OCI-LY3 (cell line): Measurements from ENCODE around the gene JAKMIP2.
"Not testable (repeated sequence)": the region's sequence is repeated elsewhere in the genome, so short reads cannot be mapped to it uniquely, and the experiment has no call there.

Source experiments
- H2AFZ ChIP-seq: fragments of 200-600, 300-600 bp; shearing (Covaris generic); 2 replicates; pipeline ENCODE4 v1.6.0; 2014; ENCODE audit warnings: antibody characterized with exemption, low read depth, low read length
- H3K27ac ChIP-seq: fragments of 200-600, 300-600 bp; sonication (generic); 2 replicates; pipeline ENCODE4 v1.5.1; 2014; ENCODE audit warnings: mild to moderate bottlenecking, low read length, moderate library complexity, mixed read lengths
- H3K27me3 ChIP-seq: fragments of 200-600, 300-600 bp; sonication (generic); 2 replicates; pipeline ENCODE4 v1.6.1; 2014; ENCODE audit warnings: low read depth, low read length, mixed read lengths
- H3K36me3 ChIP-seq: fragments of 200-600, 300-600 bp; sonication (generic); replicated peaks from 2 replicates; pipeline ENCODE3; 2014; ENCODE audit warnings: low read depth, low read length, mixed read lengths
- H3K4me1 ChIP-seq: fragments of 300-600, 200-600 bp; sonication (generic); 2 replicates; pipeline ENCODE4 v1.6.1; 2014; ENCODE audit warnings: low read length, mixed read lengths
- H3K4me2 ChIP-seq: fragments of 200-600, 300-600 bp; sonication (generic); 2 replicates; pipeline ENCODE4 v1.6.1; 2014; ENCODE audit warnings: low read length, mixed read lengths
- H3K4me3 ChIP-seq: fragments of 300-600, 200-600 bp; sonication (generic); 2 replicates; pipeline ENCODE4 v1.5.1; 2014; ENCODE audit warnings: antibody characterized with exemption, mild to moderate bottlenecking, low read length, moderate library complexity
- H3K79me2 ChIP-seq: fragments of 300-600, 200-600 bp; shearing (Covaris generic); 2 replicates; pipeline ENCODE4 v1.6.1; 2014; ENCODE audit warnings: mild to moderate bottlenecking, low read length, mixed read lengths
- H3K9ac ChIP-seq: fragments of 300-600, 200-600 bp; shearing (Covaris generic); 2 replicates; pipeline ENCODE4 v1.6.0; 2014; ENCODE audit warnings: mild to moderate bottlenecking, low read length, moderate library complexity
- H3K9me3 ChIP-seq: fragments of 200-600, 300-600 bp; shearing (Covaris generic); 2 replicates; pipeline ENCODE4 v1.6.1; 2014; ENCODE audit warnings: low read length, mixed read lengths; ENCODE audit not compliant: insufficient read depth
- H4K20me1 ChIP-seq: fragments of 200-600, 300-600 bp; sonication (generic); 2 replicates; pipeline ENCODE4 v1.6.1; 2016; ENCODE audit warnings: low read length, mixed read lengths; ENCODE audit not compliant: insufficient read depth
- CTCF ChIP-seq: fragments of 200-600, 300-600 bp; sonication (generic); IDR thresholded peaks from 2 replicates; pipeline ENCODE4 v1.5.1; 2014; ENCODE audit warnings: antibody characterized with exemption, low read length, low read depth
- EZH2phosphoT487 ChIP-seq: fragments of 200-600 bp; shearing (Covaris generic); IDR thresholded peaks from 2 replicates; pipeline ENCODE4 v1.6.1; 2018; ENCODE audit warnings: antibody characterized with exemption, mixed run types, low read depth

The JAKMIP2 gene

GRCh38 chr5:147826361-147826760 lies 43.8 kb upstream of the JAKMIP2 start:
- Histone ChIP-seq H3K79me2 (no peaks in the 10 kb centered on the region), H4K20me1 (no peaks in the 10 kb centered on the region), H3K27ac (no peak overlapping the region), H3K9me3 (no peaks in the 10 kb centered on the region), H2AFZ (no peak overlapping the region), H3K9ac (no peak overlapping the region), H3K36me3 (no peaks in the 10 kb centered on the region), H3K4me1 (no peaks in the 10 kb centered on the region), H3K27me3 (peaks cover 16% of the 10 kb centered on the region; the same call in 1 of the 2 replicates), H3K4me3 (no peak overlapping the region), H3K4me2 (no peak overlapping the region)
- TF ChIP-seq EZH2phosphoT487: no peak
- TF ChIP-seq CTCF: no peak

DNA sequence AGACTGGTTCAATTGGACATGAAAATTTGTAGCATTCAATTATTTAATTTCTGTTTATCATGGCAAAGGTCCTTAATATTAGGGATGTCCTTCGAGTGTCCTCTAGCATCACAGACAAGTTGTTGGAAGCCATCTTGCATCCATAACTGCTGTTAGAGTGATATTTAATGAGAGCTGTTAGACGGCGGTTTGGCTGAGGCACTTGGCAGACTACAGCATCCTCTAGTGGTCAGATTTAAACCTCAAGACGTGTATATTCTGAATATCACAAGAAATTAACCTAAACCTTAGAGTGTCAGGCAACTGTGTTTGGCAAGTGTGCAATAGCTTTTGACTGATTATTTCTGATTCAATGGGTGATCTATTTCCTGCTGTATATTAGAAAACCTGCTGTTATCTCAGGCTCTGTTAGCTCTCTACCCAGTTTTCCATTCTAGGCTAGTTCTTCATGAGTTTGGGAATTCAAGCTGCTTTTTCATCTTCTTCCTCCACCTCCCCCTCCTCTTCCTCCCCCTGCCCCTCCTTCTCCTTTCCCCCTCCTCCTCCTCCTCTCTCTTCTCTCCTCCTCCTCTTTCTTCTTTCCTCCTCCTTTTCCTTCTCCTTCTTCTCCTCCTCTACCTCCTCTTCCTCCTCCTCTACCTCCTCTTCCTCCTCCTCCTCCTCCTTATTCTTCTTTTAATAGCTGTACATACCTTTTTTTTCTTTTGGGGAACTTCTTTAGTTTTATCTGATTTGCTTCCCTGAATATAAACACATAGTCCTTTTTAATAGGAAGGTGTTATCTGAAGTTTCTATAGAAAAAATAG lies 40.4 kb upstream of the JAKMIP2 start:
- H3K9me3 ChIP-seq: no peaks in the 10 kb centered on the region
- no peaks in the 10 kb centered on the region for H3K79me2 ChIP-seq
- no peaks in the 10 kb centered on the region for H4K20me1 ChIP-seq
- TF ChIP-seq EZH2phosphoT487 (no peak), CTCF (peak; percentile 75)
- no peak overlapping the region for H3K4me2 ChIP-seq
- no peaks in the 10 kb centered on the region for H3K4me1 ChIP-seq
- H2AFZ ChIP-seq: no peak overlapping the region; the same call in 1 of the 2 replicates
- H3K9ac ChIP-seq: no peak overlapping the region
- H3K27ac ChIP-seq: no peak overlapping the region
- H3K36me3 ChIP-seq: no peaks in the 10 kb centered on the region
- 0 out of 2 replicates have a peak, but pooled peaks cover 11% of the 10 kb centered on the region for H3K27me3 ChIP-seq
- no peak overlapping the region for H3K4me3 ChIP-seq

DNA sequence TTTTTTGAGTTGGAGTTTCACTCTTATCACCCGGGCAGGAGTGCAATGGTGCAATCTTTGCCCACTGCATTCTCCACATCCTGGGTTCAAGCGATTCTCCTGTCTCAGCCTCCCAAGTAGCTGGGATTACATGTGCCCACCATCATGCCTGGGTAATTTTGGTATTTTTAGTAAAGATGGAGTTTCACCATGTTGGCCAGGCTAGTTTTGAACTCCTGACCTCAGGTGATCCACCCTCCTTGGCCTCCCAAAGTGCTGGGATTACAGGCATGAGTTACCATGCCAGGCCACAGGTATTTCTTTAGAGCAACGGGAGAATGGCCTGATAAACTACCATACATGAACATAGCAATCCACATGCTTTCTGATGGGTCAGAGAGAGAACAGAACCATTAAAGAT lies 39.7 kb upstream of the JAKMIP2 start:
- not testable (repeated sequence) for H3K9me3 ChIP-seq, H3K9ac ChIP-seq, H3K36me3 ChIP-seq, H3K4me3 ChIP-seq, H3K27ac ChIP-seq, H3K4me2 ChIP-seq, H4K20me1 ChIP-seq, H3K79me2 ChIP-seq, H3K4me1 ChIP-seq, H2AFZ ChIP-seq
- H3K27me3 ChIP-seq: 0 out of 2 replicates have a peak, but pooled peaks cover 11% of the 10 kb centered on the region

GRCh38 chr5:147821766-147822165 lies 39.2 kb upstream of the JAKMIP2 start:
- Histone ChIP-seq H4K20me1 (no peaks in the 10 kb centered on the region), H3K27me3 (0 out of 2 replicates have a peak, but pooled peaks cover 11% of the 10 kb centered on the region), H3K9ac (no peak overlapping the region), H3K79me2 (no peaks in the 10 kb centered on the region), H3K27ac (no peak overlapping the region), H3K4me2 (no peak overlapping the region), H3K4me1 (no peaks in the 10 kb centered on the region), H3K4me3 (no peak overlapping the region), H3K9me3 (no peaks in the 10 kb centered on the region), H3K36me3 (no peaks in the 10 kb centered on the region), H2AFZ (no peak overlapping the region)
- TF ChIP-seq EZH2phosphoT487 (no peak), CTCF (no peak)
